Urinary bladder (tissue), 4 donors: ENCODE measurements around the gene B3GAT3. TPM values are rescaled to one million over a fixed set of nuclear protein-coding genes. Genes with fewer than 3 reads are reported as not detected.
A peak's percentile ranks its signal among the peaks of the same experiment; 100 is the strongest.

ENCODE experiments used
- DNase-seq: peaks from one replicate; pipeline ENCODE4 v3.0.0-alpha.2; 2015; ENCODE audit errors: extremely low spot score
- H3K27ac ChIP-seq: one replicate; pipeline ENCODE4 v1.5.1; 2013; ENCODE audit warnings: low read depth, mild to moderate bottlenecking, moderate library complexity
- H3K36me3 ChIP-seq: one replicate; pipeline ENCODE4 v1.6.1; 2013; ENCODE audit warnings: mild to moderate bottlenecking, moderate library complexity; ENCODE audit not compliant: insufficient read depth
- H3K4me1 ChIP-seq: one replicate; pipeline ENCODE4 v1.6.1; 2013; ENCODE audit warnings: mild to moderate bottlenecking, moderate library complexity; ENCODE audit not compliant: insufficient read depth
- H3K4me3 ChIP-seq: one replicate; pipeline ENCODE4 v1.5.1; 2013; ENCODE audit warnings: low read depth, low read length
- WGBS: extraction: QIAGEN DNeasy Blood & Tissue Kit; methylation state at CpG from one replicate; pipeline ENCODE4 v1.1.7; 2013; 5-methylcytosine and 5-hydroxymethylcytosine counted together
- polyA plus RNA-seq: library from polyadenylated mRNA; stranded (reverse); fragments of 200-250 nt; gene quantifications from one replicate; pipeline ENCODE4 v1.2.3, GENCODE V29; 2013
- total RNA-seq: library from RNA; depleted of rRNA; stranded (reverse); fragments of >200 nt; gene quantifications from one replicate; pipeline ENCODE4 v1.2.3, GENCODE V29; 2014
- donor health status: healthy with polysubstance abuse.
- donor health status: healthy.

B3GAT3 gene
- total and polyA plus RNA-seq, 2 donors = 9.7 to 37.7 TPM

DNA sequence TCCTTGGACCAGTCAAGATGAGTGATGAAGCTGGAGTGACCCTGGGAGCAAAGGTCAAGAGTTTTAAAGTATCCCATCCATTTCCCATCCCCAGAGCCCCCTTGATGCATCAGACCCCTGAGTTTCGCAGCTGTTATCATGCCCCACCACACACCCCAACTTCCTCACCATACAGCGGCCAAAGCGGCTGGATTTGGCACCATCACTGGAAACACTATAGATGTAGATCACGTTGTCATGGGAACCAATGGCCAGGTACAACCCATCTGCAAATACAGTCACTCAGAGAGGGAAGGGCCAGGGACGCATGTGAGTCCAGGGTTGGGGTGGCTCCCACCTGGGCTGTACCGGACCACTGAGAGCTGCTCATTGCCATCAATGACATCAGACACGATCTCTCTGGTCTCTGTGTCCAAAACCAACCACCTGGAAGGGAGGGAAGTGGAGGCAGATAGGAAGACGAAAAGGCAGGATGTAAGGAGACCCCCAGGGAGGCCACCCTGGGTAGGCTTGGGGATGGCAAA lies 17.9 kb downstream of the B3GAT3 start:
- H3K27ac ChIP-seq = no peak overlapping the region
- H3K36me3 ChIP-seq = peaks cover 2% of the 10 kb centered on the region
- no peak for DNase-seq
- H3K4me1 ChIP-seq = no peaks in the 10 kb centered on the region
- no peak overlapping the region for H3K4me3 ChIP-seq
- WGBS = 91% methylated on average over 8 of the region's 8 CpGs

GRCh38 chr11:62603072-62603408 lies 18.7 kb downstream of the B3GAT3 start:
- H3K4me1 ChIP-seq = no peaks in the 10 kb centered on the region
- DNase-seq = no peak
- H3K27ac ChIP-seq = no peak overlapping the region
- WGBS = 50% methylated on average over 13 of the region's 13 CpGs
- H3K4me3 ChIP-seq = peak overlapping the region; percentile 89
- H3K36me3 ChIP-seq = peaks cover 2% of the 10 kb centered on the region

- Histone ChIP-seq H3K4me3 (peak overlapping the region; percentile 89), H3K4me1 (no peaks in the 10 kb centered on the region), H3K36me3 (peaks cover 2% of the 10 kb centered on the region), H3K27ac (peak overlapping the region; percentile 54)
- no peak for DNase-seq
- WGBS = 7% methylated on average over 96 of the region's 96 CpGs
These were observed 19.4 kb downstream of the B3GAT3 start for GRCh38 chr11:62602141-62603071.

DNA sequence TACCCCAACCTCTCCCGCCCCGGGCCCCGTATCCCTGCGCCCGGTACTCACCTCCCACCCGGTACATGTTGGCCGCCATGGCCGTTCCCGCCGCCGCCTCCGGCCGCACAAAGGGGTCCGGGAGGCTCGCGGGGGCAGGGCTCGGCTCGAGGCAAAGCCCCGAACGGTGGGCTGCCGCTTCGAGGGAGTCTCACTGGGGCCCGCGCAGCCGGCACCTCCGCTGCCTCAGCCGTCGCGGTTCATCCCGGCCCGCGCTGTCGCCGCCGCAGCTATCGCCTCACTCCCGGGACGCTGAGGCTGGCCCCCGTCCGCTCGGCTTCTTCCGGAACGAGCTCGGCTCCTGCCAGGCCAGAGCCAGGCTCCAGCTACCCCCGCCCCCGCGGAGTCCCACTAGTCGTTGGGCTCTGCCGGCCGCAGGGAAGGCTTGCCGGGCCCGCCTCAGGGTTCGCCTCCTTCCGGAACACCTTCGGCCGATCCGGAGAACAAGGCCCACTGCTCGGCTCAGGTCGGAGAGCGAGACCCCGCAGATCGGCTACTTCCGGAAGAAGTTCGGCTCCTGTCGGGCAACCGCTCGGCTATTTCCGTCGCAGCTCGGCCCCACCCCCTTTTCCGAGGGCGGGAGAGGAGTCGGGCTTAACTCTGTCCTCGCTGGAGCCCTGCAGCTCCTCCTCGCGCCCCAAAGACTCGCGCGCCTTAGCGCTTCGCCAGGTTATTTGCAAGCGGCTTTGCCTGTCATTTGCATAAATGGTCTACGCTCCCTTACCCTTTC lies 20.2 kb downstream of the B3GAT3 start, which contains the start of gene MTA2:
Gene MTA2 (minus strand): TSS at position 494 of the 769 bp plus-strand sequence. CDS start 415 bp downstream, at position 79.
- Histone ChIP-seq H3K27ac (peak within 1 kb of the TSS; percentile 96), H3K36me3 (peaks cover 2% of the 10 kb centered on the region), H3K4me1 (no peaks in the 10 kb centered on the region), H3K4me3 (peak within 1 kb of the TSS; percentile 89)
- peak; percentile 96 for DNase-seq
- WGBS = under 1% methylated on average over 83 of the region's 83 CpGs

- DNase-seq = no peak
- whole genome bisulfite sequencing = under 1% methylated on average over 30 of the region's 30 CpGs
- Histone ChIP-seq H3K4me1 (no peaks in the 10 kb centered on the region), H3K27ac (peak overlapping the region; percentile 96), H3K4me3 (peak overlapping the region; percentile 89), H3K36me3 (peaks cover 2% of the 10 kb centered on the region)
These were observed 20.7 kb downstream of the B3GAT3 start for GRCh38 chr11:62601122-62601371.

DNA sequence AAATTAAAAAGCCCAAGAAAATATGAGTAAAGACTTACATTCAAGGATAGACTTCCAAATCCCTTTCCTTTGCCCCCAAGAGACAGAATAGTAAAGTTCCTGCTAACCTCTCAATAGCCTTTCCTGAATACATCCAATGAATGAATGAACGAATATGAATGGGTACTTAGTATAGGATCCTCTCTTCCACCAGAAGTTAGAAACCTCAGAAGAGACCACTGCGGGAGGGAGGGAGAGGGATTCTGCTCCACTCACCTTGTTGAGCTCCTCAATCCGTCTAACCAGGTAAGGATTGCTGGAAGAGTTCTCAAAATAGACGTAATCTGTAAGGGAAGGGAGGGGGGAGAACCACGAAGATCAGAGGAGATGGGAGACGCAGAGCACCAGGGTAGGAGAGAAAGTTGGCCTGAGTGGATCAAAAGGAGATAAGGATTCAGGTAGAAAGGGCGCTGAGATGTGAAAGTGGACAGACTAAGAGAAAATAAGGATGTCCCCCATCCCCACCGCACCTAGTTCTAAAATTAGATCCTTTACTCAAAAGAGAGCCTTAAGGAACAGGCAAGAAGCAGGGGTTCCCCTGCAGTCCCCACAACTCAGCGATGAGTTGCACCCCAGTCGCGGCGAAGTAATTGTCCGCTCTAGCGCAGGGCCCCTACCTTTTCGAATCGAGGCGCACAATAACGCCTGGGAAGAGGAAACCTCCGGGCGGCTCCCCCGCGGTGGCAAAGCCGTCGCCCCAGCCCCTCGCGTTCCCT lies 21.2 kb downstream of the B3GAT3 start:
- DNase-seq = no peak
- 2% methylated on average over 26 of the region's 26 CpGs for WGBS

DNA sequence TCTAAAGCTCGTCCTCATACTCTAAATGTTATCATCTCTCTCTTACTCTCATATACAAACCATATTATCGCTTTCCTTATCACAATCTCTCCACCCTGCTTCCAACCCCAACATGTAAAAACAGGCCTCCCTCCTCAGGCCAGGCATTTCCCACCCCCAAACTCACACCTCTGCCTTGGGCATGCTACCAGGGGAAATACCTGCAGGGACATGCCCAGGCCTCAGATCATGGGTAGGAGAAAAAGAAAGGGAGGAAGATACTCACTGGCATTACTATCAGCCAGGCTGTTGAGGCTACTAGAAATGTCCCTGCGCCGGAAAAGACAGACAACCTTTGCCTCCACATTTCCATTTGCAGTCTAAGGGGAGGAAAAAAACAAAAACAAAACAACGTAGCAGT lies 21.9 kb downstream of the B3GAT3 start:
- 37% methylated on average over 5 of the region's 5 CpGs for WGBS
- Histone ChIP-seq H3K36me3 (no peaks in the 10 kb centered on the region), H3K4me3 (no peak overlapping the region), H3K27ac (no peak overlapping the region), H3K4me1 (no peaks in the 10 kb centered on the region)
- no peak for DNase-seq

More for the DNA sequence above, 21.2 kb downstream of the B3GAT3 start:
- Histone ChIP-seq H3K36me3 (peaks cover 2% of the 10 kb centered on the region), H3K4me3 (peak overlapping the region; percentile 89), H3K27ac (peak overlapping the region; percentile 96), H3K4me1 (no peaks in the 10 kb centered on the region)

DNA sequence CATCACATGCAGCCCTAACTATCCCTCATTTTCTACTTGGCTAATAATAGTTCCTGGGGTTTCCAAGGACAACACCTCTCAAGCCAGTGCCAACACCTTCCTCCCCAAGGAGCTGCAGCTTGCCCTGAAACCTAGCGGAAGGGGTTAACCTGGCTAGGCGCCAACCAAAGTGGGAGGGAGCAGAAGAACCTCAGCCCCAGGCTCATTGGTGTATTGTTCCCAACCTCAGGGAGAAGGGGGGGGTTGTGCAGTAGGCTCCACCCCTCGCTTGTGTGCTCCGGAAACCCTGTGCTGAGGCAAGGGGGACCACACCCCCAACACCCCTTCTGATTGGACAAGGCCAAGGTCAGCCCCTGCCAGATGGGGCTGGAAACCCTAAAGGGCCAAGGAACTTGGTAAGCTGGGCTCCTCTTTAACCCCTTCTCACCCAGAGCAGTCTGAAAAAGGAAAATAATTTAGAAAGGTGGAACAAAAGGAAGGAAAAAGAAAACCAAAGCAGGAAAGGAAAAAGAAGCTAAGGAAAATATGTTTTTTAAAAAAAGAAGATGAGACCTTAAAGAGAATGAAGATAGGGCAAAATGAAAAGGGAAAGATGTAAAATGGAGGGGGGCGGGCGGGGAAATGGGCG lies 22.6 kb downstream of the B3GAT3 start:
- Histone ChIP-seq H3K36me3 (no peaks in the 10 kb centered on the region), H3K4me3 (no peak overlapping the region), H3K4me1 (no peaks in the 10 kb centered on the region), H3K27ac (no peak overlapping the region)
- peak; percentile 88 for DNase-seq
- WGBS = 35% methylated on average over 7 of the region's 7 CpGs

DNA sequence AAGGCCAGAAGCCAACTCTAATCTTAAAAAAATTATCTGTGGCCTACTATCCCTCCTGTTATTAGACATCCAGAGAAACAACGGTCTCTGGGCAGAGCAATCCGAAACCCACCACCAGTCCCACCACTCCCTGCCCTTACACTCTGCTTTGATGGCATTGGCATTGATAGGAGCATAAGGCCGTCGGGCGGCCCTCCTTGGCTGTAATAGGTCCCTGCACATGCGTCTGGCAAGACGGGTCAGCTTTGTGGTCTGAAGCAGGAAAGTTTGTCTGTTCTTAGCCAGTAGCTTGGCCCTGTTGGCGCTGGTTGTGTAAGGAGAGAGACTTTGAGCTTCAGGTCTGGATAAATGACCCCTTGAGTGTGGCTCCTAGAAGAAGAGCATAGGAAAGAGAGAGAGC lies 26.7 kb downstream of the B3GAT3 start:
- no peaks in the 10 kb centered on the region for H3K4me1 ChIP-seq

GRCh38 chr11:62593434-62594044 lies 28.2 kb downstream of the B3GAT3 start:
- no peak for DNase-seq
- Histone ChIP-seq H3K36me3 (no peaks in the 10 kb centered on the region), H3K4me3 (no peak overlapping the region), H3K27ac (no peak overlapping the region), H3K4me1 (no peaks in the 10 kb centered on the region)
- WGBS = 50% methylated on average over 13 of the region's 13 CpGs

More for the DNA sequence above, 26.7 kb downstream of the B3GAT3 start:
- 85% methylated on average over 8 of the region's 8 CpGs for WGBS
- no peak for DNase-seq
- Histone ChIP-seq H3K27ac (no peak overlapping the region), H3K36me3 (no peaks in the 10 kb centered on the region), H3K4me3 (no peak overlapping the region)

- DNase-seq = no peak
- WGBS = 73% methylated on average over 8 of the region's 8 CpGs
- no peak overlapping the region for H3K27ac ChIP-seq
These were observed 28.8 kb downstream of the B3GAT3 start for GRCh38 chr11:62592989-62593421.

DNA sequence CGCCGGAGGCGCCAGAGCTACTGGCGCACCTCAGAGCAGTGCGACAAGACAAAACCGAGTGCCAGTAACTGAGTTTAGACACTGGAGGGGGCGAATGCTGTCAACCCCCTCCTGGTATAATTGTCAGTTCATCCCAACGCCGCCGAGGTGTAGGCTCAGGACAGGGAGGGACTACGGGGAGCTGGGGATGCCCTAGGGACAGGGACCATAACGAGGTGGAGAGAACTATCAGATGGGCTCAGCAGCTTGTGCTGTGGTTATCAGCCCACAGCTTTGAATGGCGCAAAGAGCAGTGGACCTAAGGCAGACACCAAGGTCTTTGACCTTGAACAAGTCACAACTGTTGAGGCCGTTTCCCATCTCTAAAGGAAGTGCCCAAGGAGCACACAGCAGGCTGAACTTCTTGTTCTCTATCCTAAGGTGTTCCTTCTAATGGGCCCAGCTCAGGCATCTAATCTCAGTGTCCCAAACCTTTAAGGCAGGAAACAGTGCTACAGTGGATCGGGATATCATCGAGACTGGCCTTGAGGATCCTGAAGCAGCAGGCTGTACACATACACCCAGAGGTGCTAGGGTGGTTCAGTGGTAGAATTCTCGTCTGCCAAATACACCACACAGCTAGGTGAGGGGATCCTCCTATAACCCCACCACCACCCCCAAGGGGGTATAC lies 29.5 kb downstream of the B3GAT3 start:
- H3K4me3 ChIP-seq = peak overlapping the region; percentile 33
- peak overlapping the region; percentile 86 for H3K27ac ChIP-seq
- no peak for DNase-seq
- no peaks in the 10 kb centered on the region for H3K4me1 ChIP-seq
- WGBS = 14% methylated on average over 17 of the region's 17 CpGs
- peaks cover 4% of the 10 kb centered on the region for H3K36me3 ChIP-seq

More at GRCh38 chr11:62592989-62593421, 28.8 kb downstream of the B3GAT3 start:
- H3K4me3 ChIP-seq = no peak overlapping the region
- H3K4me1 ChIP-seq = no peaks in the 10 kb centered on the region
- no peaks in the 10 kb centered on the region for H3K36me3 ChIP-seq
